K562 (cell line): Measurements from ENCODE around the gene IFI30. TPM values are rescaled to one million over a fixed set of nuclear protein-coding genes. Genes with fewer than 3 reads are reported as not detected.

Experiments used
- BDP1 ChIP-seq: IDR thresholded peaks from 3 replicates; pipeline ENCODE4 v1.6.1; 2011; ENCODE audit not compliant: insufficient read length, insufficient read depth
- BRD9 ChIP-seq: fragments of 450-650 bp; IDR thresholded peaks from 2 replicates; pipeline ENCODE4 v1.6.1; 2018; ENCODE audit warnings: low read depth; ENCODE audit not compliant: partially characterized antibody
- CSDE1 ChIP-seq, 2 experiments: fragments of 450-650 bp; IDR thresholded peaks; 2 replicates each; pipeline ENCODE4 v1.6.1; 2016; ENCODE audit warnings: mild to moderate bottlenecking in 1 of 2
- DEAF1 ChIP-seq: fragments of 450-650 bp; formaldehyde crosslinking; IDR thresholded peaks from 2 replicates; pipeline ENCODE4 v1.4.0; 2020; ENCODE audit warnings: mild to moderate bottlenecking, moderate library complexity
- FOXM1 ChIP-seq, 2 experiments: fragments of 450-650 bp in 1 of 2; sonication (generic) in 1 of 2; formaldehyde crosslinking in 1 of 2; IDR thresholded peaks; 2 replicates each; pipeline versions ENCODE4 v1.6.1 to v1.9.0; 2017 to 2022; ENCODE audit warnings: low read depth in 2 of 2, mild to moderate bottlenecking in 2 of 2, missing genetic modification reagents in 1 of 2, moderate library complexity in 1 of 2
- GMEB1 ChIP-seq: fragments of 250-450 bp; sonication (Bioruptor Pico); IDR thresholded peaks from 2 replicates; pipeline ENCODE4 v1.4.0; 2020; ENCODE audit warnings: mild to moderate bottlenecking
- MNT ChIP-seq, 2 experiments: fragments of 450-650 bp; conservative IDR thresholded peaks; 2 replicates each; pipeline ENCODE4 v1.6.1; 2017; ENCODE audit warnings: mild to moderate bottlenecking in 2 of 2, moderate library complexity in 2 of 2
- PRDM10 ChIP-seq: fragments of 450-650 bp; IDR thresholded peaks from 2 replicates; pipeline ENCODE4 v1.6.1; 2018; ENCODE audit not compliant: partially characterized antibody
- RAD51 ChIP-seq: fragments of 450-650 bp; IDR thresholded peaks from 2 replicates; pipeline ENCODE4 v1.7.1; 2016; ENCODE audit warnings: low read depth, mild to moderate bottlenecking, borderline replicate concordance
- TBL1XR1 ChIP-seq, 2 experiments: IDR thresholded peaks; 2 replicates each; pipeline ENCODE4 v1.6.1; 2012; ENCODE audit warnings: improper control_type of control experiment in 2 of 2, low read length in 2 of 2, mild to moderate bottlenecking in 1 of 2
- U2AF2 ChIP-seq: fragments of 200-400 bp; formaldehyde crosslinking; optimal IDR thresholded peaks from 2 replicates; pipeline ENCODE3; 2017; ENCODE audit warnings: low read depth, mild to moderate bottlenecking, low read length
- YY1 ChIP-seq, 3 experiments: IDR thresholded peaks; 2 replicates each; pipeline ENCODE4 v1.6.1; 2011; ENCODE audit warnings: low read length in 2 of 3, mild to moderate bottlenecking in 2 of 3, moderate library complexity in 2 of 3, borderline replicate concordance in 1 of 3, control low read depth in 1 of 3, low read depth in 1 of 3; ENCODE audit not compliant: insufficient read depth in 3 of 3, insufficient replicate concordance in 2 of 3, control insufficient read depth in 1 of 3, insufficient read length in 1 of 3; ENCODE audit errors: extremely low read depth in 1 of 3
- ZBTB7A ChIP-seq: IDR thresholded peaks from 2 replicates; pipeline ENCODE4 v1.6.1; 2011; ENCODE audit warnings: low read depth, mild to moderate bottlenecking, low read length, moderate library complexity, borderline replicate concordance; ENCODE audit not compliant: control insufficient read depth
- ZFP91 ChIP-seq: sonication (generic); formaldehyde crosslinking; IDR thresholded peaks from 2 replicates; pipeline ENCODE4 v1.8.0; 2022; ENCODE audit warnings: mild to moderate bottlenecking, missing genetic modification reagents
- ZNF766 ChIP-seq: fragments of 200-800 bp; sonication (Bioruptor generic); conservative IDR thresholded peaks from 2 replicates; pipeline ENCODE4 v1.6.1; 2016; ENCODE audit warnings: missing genetic modification characterization, missing compliant biosample characterization
- polyA plus RNA-seq, 8 experiments: library from polyadenylated mRNA; depleted of rRNA in 4 of 8; stranded (reverse) in 5 of 8; unstranded in 3 of 8; fragments of >200 nt; fragmentation: Nextera tagmentation in 2 of 8; fragmentation: Illumina TruSeq in 1 of 8; extraction: Ambion mirVana in 2 of 8; extraction: Trizol in 1 of 8; gene quantifications; 2 replicates each; pipeline versions ENCODE4 v1.2.1 to v1.2.3, GENCODE V29; 2011 to 2014; ENCODE audit warnings: inconsistent platforms in 1 of 8, missing spikeins in 1 of 8
- total RNA-seq, 7 experiments: library from RNA; depleted of rRNA in 6 of 7; stranded (reverse); fragments of >200 nt in 6 of 7; fragmentation: Illumina TruSeq in 2 of 7; extraction: Trizol in 2 of 7; gene quantifications; 2 replicates each; pipeline versions ENCODE4 v1.2.1 to v1.2.3, GENCODE V29; 2011 to 2021; ENCODE audit warnings: low replicate concordance in 1 of 7

IFI30 gene
- total and polyA plus RNA-seq, 9 of the 15 experiments (the other 6 are each of a cell fraction or from before 2014, with no cell fraction given), result 63.7 to 430 (median 109) TPM

GRCh38 chr19:18152442-18152816 lies 21.2 kb upstream of the IFI30 start (continued):
- TF ChIP-seq ZNF766 (CRISPR knock-in tag), result peak; percentile 38; the same call in 1 of the 2 replicates
- TF ChIP-seq BDP1, result no peak
- TF ChIP-seq GMEB1 (CRISPR knock-in tag), result no peak
- TF ChIP-seq U2AF2, result no peak
- peak; percentile 100 for TF ChIP-seq DEAF1 (CRISPR knock-in tag)
- peak; percentile 80 for TF ChIP-seq PRDM10
- peak; percentile 24; the same call in 1 of the 2 replicates for TF ChIP-seq RAD51
- 0 out of 4 replicates have a peak, but pooled peaks of 1 of the 2 experiments have one; percentile 23 for TF ChIP-seq TBL1XR1 (IDR thresholded peaks at IDR 0.05; ENCODE audit: low read length in 2 of 2)
- TF ChIP-seq MNT (conservative IDR thresholded peaks at IDR 0.05), result peak; percentile 72 to 77; a peak in 2 of 4 replicates
- TF ChIP-seq ZFP91 (CRISPR knock-in tag), result no peak
- TF ChIP-seq BRD9, result peak; percentile 6
- peak in 1 of 3 experiments; percentile 32 for TF ChIP-seq YY1 (IDR thresholded peaks at IDR 0.05; ENCODE audit: borderline replicate concordance in 1 of 3, control insufficient read depth in 1 of 3, extremely low read depth in 1 of 3, insufficient read depth in 3 of 3, insufficient read length in 1 of 3, insufficient replicate concordance in 2 of 3, low read depth in 1 of 3, low read length in 2 of 3)
- TF ChIP-seq ZBTB7A, result peak; percentile 40; the same call in 1 of the 2 replicates
- TF ChIP-seq CSDE1 (IDR thresholded peaks at IDR 0.05), result peak in 1 of 2 experiments; percentile 97; a peak in 2 of 4 replicates
- TF ChIP-seq FOXM1 (IDR thresholded peaks at IDR 0.05; ENCODE audit: low read depth), result no peak
- no peak for TF ChIP-seq FOXM1 (CRISPR knock-in tag; IDR thresholded peaks at IDR 0.05; ENCODE audit: low read depth)
